ENCODE measurements around the gene SH3RF3.
"Not testable (repeated sequence)": the region's sequence is repeated elsewhere in the genome, so short reads cannot be mapped to it uniquely, and the experiment has no call there.

SH3RF3 gene

DNA sequence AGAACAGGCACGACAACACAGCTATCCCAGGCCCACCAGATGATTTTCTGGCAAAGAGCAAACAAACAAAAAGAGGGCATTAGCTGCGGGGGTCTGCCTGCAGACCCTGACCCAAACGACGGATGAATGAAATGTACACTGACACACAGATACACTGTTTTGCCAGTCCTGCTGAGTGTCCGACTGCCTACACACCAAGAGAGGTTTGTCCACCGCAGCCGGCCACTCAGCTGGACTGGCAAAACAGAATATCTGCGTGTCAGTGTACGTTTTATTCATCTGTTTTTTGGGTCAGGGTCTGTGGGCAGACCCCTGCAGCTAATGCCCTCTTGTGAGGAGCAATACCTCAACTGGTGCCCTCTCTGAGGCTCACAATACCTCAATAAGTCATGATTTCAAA lies 10.7 kb upstream of the SH3RF3 start:
- ATAC-seq: no peak
- no peak for TF ChIP-seq ZNF8 (CRISPR knock-in tag; IDR thresholded peaks at IDR 0.05)
- TF ChIP-seq, protein P1, sequence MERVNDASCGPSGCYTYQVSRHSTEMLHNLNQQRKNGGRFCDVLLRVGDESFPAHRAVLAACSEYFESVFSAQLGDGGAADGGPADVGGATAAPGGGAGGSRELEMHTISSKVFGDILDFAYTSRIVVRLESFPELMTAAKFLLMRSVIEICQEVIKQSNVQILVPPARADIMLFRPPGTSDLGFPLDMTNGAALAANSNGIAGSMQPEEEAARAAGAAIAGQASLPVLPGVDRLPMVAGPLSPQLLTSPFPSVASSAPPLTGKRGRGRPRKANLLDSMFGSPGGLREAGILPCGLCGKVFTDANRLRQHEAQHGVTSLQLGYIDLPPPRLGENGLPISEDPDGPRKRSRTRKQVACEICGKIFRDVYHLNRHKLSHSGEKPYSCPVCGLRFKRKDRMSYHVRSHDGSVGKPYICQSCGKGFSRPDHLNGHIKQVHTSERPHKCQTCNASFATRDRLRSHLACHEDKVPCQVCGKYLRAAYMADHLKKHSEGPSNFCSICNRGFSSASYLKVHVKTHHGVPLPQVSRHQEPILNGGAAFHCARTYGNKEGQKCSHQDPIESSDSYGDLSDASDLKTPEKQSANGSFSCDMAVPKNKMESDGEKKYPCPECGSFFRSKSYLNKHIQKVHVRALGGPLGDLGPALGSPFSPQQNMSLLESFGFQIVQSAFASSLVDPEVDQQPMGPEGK (CRISPR knock-in tag; IDR thresholded peaks at IDR 0.05; ENCODE audit: borderline replicate concordance): no peak
- TF ChIP-seq ZFP30 (CRISPR knock-in tag; IDR thresholded peaks at IDR 0.05): no peak
- TF ChIP-seq RARB (CRISPR knock-in tag; IDR thresholded peaks at IDR 0.05): no peak
- TF ChIP-seq CSDC2 (CRISPR knock-in tag; IDR thresholded peaks at IDR 0.05): no peak
- no peak for TF ChIP-seq ISL1 (CRISPR knock-in tag; IDR thresholded peaks at IDR 0.05)
- no peak for TF ChIP-seq ZNF565 (CRISPR knock-in tag; conservative IDR thresholded peaks at IDR 0.05; ENCODE audit: low read depth)
- no peak for TF ChIP-seq ZNF70 (CRISPR knock-in tag; IDR thresholded peaks at IDR 0.05)

DNA sequence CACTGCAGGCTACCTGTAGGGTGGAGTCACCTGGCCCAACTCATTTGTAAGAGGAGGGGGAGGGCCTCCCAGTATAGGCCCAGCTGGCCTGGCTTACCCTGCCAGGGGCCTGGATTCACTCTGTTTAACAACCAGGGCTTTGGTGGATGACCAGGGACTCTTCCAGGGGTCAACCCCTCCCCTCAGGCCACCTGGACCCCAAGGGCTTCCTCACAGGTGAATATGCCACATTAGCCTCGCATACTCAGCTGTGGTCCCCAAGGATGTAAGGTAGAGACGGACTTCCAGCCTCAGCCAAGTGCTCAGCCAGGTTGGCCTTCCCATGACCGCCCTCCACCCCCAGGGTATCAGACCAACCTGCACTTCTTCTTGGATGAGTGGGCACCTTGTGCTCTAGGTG lies 8.8 kb upstream of the SH3RF3 start:
- no peak for ATAC-seq
- TF ChIP-seq ZC3H10 (CRISPR knock-in tag; IDR thresholded peaks at IDR 0.05): no peak
- TF ChIP-seq ESRRG (CRISPR knock-in tag; IDR thresholded peaks at IDR 0.05): no peak
- TF ChIP-seq ZFP30 (CRISPR knock-in tag; IDR thresholded peaks at IDR 0.05): no peak
- no peak for TF ChIP-seq GLIS3 (CRISPR knock-in tag; IDR thresholded peaks at IDR 0.05)
- TF ChIP-seq, protein P2, sequence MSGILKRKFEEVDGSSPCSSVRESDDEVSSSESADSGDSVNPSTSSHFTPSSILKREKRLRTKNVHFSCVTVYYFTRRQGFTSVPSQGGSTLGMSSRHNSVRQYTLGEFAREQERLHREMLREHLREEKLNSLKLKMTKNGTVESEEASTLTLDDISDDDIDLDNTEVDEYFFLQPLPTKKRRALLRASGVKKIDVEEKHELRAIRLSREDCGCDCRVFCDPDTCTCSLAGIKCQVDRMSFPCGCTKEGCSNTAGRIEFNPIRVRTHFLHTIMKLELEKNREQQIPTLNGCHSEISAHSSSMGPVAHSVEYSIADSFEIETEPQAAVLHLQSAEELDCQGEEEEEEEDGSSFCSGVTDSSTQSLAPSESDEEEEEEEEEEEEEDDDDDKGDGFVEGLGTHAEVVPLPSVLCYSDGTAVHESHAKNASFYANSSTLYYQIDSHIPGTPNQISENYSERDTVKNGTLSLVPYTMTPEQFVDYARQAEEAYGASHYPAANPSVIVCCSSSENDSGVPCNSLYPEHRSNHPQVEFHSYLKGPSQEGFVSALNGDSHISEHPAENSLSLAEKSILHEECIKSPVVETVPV (CRISPR knock-in tag; IDR thresholded peaks at IDR 0.05): no peak
- no peak for TF ChIP-seq TOX (CRISPR knock-in tag; IDR thresholded peaks at IDR 0.05; ENCODE audit: borderline replicate concordance)
- TF ChIP-seq, protein P1 (CRISPR knock-in tag; IDR thresholded peaks at IDR 0.05; ENCODE audit: borderline replicate concordance): no peak
- TF ChIP-seq, protein P3, sequence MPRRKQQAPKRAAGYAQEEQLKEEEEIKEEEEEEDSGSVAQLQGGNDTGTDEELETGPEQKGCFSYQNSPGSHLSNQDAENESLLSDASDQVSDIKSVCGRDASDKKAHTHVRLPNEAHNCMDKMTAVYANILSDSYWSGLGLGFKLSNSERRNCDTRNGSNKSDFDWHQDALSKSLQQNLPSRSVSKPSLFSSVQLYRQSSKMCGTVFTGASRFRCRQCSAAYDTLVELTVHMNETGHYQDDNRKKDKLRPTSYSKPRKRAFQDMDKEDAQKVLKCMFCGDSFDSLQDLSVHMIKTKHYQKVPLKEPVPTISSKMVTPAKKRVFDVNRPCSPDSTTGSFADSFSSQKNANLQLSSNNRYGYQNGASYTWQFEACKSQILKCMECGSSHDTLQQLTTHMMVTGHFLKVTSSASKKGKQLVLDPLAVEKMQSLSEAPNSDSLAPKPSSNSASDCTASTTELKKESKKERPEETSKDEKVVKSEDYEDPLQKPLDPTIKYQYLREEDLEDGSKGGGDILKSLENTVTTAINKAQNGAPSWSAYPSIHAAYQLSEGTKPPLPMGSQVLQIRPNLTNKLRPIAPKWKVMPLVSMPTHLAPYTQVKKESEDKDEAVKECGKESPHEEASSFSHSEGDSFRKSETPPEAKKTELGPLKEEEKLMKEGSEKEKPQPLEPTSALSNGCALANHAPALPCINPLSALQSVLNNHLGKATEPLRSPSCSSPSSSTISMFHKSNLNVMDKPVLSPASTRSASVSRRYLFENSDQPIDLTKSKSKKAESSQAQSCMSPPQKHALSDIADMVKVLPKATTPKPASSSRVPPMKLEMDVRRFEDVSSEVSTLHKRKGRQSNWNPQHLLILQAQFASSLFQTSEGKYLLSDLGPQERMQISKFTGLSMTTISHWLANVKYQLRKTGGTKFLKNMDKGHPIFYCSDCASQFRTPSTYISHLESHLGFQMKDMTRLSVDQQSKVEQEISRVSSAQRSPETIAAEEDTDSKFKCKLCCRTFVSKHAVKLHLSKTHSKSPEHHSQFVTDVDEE (CRISPR knock-in tag; IDR thresholded peaks at IDR 0.05): no peak
- no peak for TF ChIP-seq ZNF565 (CRISPR knock-in tag; conservative IDR thresholded peaks at IDR 0.05; ENCODE audit: low read depth)
- no peak for TF ChIP-seq ISL1 (CRISPR knock-in tag; IDR thresholded peaks at IDR 0.05)
- TF ChIP-seq CSDC2 (CRISPR knock-in tag; IDR thresholded peaks at IDR 0.05): no peak
- TF ChIP-seq ZNF70 (CRISPR knock-in tag; IDR thresholded peaks at IDR 0.05): no peak
- TF ChIP-seq, protein P4, sequence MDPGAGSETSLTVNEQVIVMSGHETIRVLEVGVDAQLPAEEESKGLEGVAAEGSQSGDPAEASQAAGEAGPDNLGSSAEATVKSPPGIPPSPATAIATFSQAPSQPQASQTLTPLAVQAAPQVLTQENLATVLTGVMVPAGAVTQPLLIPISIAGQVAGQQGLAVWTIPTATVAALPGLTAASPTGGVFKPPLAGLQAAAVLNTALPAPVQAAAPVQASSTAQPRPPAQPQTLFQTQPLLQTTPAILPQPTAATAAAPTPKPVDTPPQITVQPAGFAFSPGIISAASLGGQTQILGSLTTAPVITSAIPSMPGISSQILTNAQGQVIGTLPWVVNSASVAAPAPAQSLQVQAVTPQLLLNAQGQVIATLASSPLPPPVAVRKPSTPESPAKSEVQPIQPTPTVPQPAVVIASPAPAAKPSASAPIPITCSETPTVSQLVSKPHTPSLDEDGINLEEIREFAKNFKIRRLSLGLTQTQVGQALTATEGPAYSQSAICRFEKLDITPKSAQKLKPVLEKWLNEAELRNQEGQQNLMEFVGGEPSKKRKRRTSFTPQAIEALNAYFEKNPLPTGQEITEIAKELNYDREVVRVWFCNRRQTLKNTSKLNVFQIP (CRISPR knock-in tag; IDR thresholded peaks at IDR 0.05; ENCODE audit: borderline replicate concordance, low read depth): no peak
- no peak for TF ChIP-seq BACH2 (CRISPR knock-in tag; IDR thresholded peaks at IDR 0.05; ENCODE audit: borderline replicate concordance)
- TF ChIP-seq TCF4 (CRISPR knock-in tag; IDR thresholded peaks at IDR 0.05; ENCODE audit: borderline replicate concordance): no peak
- TF ChIP-seq ZFP3 (CRISPR knock-in tag; IDR thresholded peaks at IDR 0.05): no peak
- no peak for TF ChIP-seq RARB (CRISPR knock-in tag; IDR thresholded peaks at IDR 0.05)

DNA sequence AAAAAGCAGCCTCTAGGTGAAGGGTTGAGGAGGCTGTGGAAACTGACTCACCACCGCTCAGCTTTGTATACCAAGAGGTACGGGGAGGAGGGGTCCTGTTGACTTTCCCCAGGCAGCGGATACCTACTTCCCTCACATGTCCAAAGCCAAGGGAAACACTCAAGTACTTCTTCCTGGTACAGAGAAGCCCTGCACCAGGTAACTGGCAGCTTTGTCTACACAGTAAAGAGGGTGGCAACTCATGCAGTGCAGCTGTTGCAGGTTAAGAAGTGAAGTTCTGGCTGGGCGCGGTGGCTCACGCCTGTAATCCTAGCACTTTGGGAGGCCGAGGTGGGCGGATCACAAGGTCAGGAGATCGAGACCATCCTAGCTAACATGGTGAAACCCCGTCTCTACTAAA lies 8.3 kb upstream of the SH3RF3 start:
- ATAC-seq: not testable (repeated sequence)

DNA sequence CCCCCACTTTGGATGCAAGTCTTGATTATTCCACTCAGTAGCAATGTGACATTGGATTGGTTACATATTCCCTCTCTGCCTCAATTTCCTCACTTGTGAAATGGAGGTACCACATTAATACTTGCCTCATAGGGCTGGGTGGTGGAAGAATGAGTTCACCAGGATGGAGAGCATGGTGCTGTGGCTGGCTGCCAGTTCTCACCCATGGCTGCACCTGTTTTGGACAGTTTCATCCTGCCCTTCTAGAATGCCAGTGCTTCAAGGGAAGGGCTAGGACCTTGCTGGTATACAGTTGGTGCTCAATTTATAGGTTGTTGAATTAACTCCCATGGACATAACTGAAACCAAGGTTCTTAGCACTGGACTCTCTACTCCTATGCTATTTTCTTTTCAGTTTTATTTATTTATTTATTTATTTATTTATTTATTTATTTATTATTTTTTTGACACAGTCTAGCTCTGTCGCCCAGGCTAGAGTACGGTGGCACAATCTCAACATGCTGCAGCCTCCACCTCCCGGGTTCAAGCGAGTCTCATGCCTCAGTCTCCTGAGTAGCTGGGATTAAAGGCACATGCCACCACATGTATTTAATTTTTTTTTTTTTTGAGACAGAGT lies 5.3 kb upstream of the SH3RF3 start:
- no peak for ATAC-seq
- no peak for TF ChIP-seq CSDC2 (CRISPR knock-in tag; IDR thresholded peaks at IDR 0.05)

Data from SK-N-SH treated with all-trans-retinoic acid at 6 μM for 48 hours (cell line).